HG03025 (cell line): ENCODE data around the gene SUB1.
"Not testable (repeated sequence)": the region's sequence is repeated elsewhere in the genome, so short reads cannot be mapped to it uniquely, and the experiment has no call there.

Experiments used
- ATAC-seq: cut with Tn5 transposase; IDR thresholded peaks from one replicate; pipeline ENCODE4 v1.9.1; 2021; ENCODE audit warnings: mild to moderate bottlenecking, moderate library complexity; ENCODE audit not compliant: unreplicated experiment, low FRiP score

SUB1 gene

GRCh38 chr5:32598260-32598937 is 13.0 kb downstream of the SUB1 start:
- ATAC-seq = no peak

GRCh38 chr5:32598997-32599549 is 13.7 kb downstream of the SUB1 start:
- no peak for ATAC-seq

GRCh38 chr5:32600054-32600622 is 14.8 kb downstream of the SUB1 start:
- no peak for ATAC-seq

- no peak for ATAC-seq
Measured at GRCh38 chr5:32601623-32602295, 16.4 kb downstream of the SUB1 start.

- ATAC-seq = no peak
Measured at GRCh38 chr5:32602906-32603305, 17.5 kb downstream of the SUB1 start.

GRCh38 chr5:32604800-32605765 is 19.7 kb downstream of the SUB1 start:
- no peak for ATAC-seq

GRCh38 chr5:32605766-32606152 is 20.4 kb downstream of the SUB1 start:
- no peak for ATAC-seq

- no peak for ATAC-seq
Measured at GRCh38 chr5:32612134-32612888, 27.0 kb downstream of the SUB1 start.

GRCh38 chr5:32613050-32613672 is 27.8 kb downstream of the SUB1 start:
- no peak for ATAC-seq

GRCh38 chr5:32615236-32615635 is 29.9 kb downstream of the SUB1 start:
- ATAC-seq = no peak

- ATAC-seq = no peak
Measured at GRCh38 chr5:32618962-32619361, 33.6 kb downstream of the SUB1 start.

GRCh38 chr5:32621256-32621655 is 35.9 kb downstream of the SUB1 start:
- ATAC-seq = no peak

GRCh38 chr5:32625106-32625505 is 39.7 kb downstream of the SUB1 start:
- ATAC-seq = no peak

GRCh38 chr5:32625547-32625946 is 40.2 kb downstream of the SUB1 start:
- ATAC-seq = no peak

- no peak for ATAC-seq
Measured at GRCh38 chr5:32627219-32627870, 42.0 kb downstream of the SUB1 start.

- no peak for ATAC-seq
Measured at GRCh38 chr5:32628049-32628844, 42.9 kb downstream of the SUB1 start.

GRCh38 chr5:32630867-32631491 is 45.6 kb downstream of the SUB1 start:
- ATAC-seq = no peak

- not testable (repeated sequence) for ATAC-seq
Measured at GRCh38 chr5:32633017-32633416, 47.7 kb downstream of the SUB1 start.
